OCI-LY3 (cell line): Measurements from ENCODE around the gene AUTS2.

Source experiments
- H2AFZ ChIP-seq: fragments of 200-600, 300-600 bp; shearing (Covaris generic); 2 replicates; pipeline ENCODE4 v1.6.0; 2014; ENCODE audit warnings: antibody characterized with exemption, low read depth, low read length
- H3K27ac ChIP-seq: fragments of 200-600, 300-600 bp; sonication (generic); 2 replicates; pipeline ENCODE4 v1.5.1; 2014; ENCODE audit warnings: mild to moderate bottlenecking, low read length, moderate library complexity, mixed read lengths
- H3K27me3 ChIP-seq: fragments of 200-600, 300-600 bp; sonication (generic); 2 replicates; pipeline ENCODE4 v1.6.1; 2014; ENCODE audit warnings: low read depth, low read length, mixed read lengths
- H3K36me3 ChIP-seq: fragments of 200-600, 300-600 bp; sonication (generic); replicated peaks from 2 replicates; pipeline ENCODE3; 2014; ENCODE audit warnings: low read depth, low read length, mixed read lengths
- H3K4me1 ChIP-seq: fragments of 300-600, 200-600 bp; sonication (generic); 2 replicates; pipeline ENCODE4 v1.6.1; 2014; ENCODE audit warnings: low read length, mixed read lengths
- H3K4me2 ChIP-seq: fragments of 200-600, 300-600 bp; sonication (generic); 2 replicates; pipeline ENCODE4 v1.6.1; 2014; ENCODE audit warnings: low read length, mixed read lengths
- H3K4me3 ChIP-seq: fragments of 300-600, 200-600 bp; sonication (generic); 2 replicates; pipeline ENCODE4 v1.5.1; 2014; ENCODE audit warnings: antibody characterized with exemption, mild to moderate bottlenecking, low read length, moderate library complexity
- H3K79me2 ChIP-seq: fragments of 300-600, 200-600 bp; shearing (Covaris generic); 2 replicates; pipeline ENCODE4 v1.6.1; 2014; ENCODE audit warnings: mild to moderate bottlenecking, low read length, mixed read lengths
- H3K9ac ChIP-seq: fragments of 300-600, 200-600 bp; shearing (Covaris generic); 2 replicates; pipeline ENCODE4 v1.6.0; 2014; ENCODE audit warnings: mild to moderate bottlenecking, low read length, moderate library complexity
- H3K9me3 ChIP-seq: fragments of 200-600, 300-600 bp; shearing (Covaris generic); 2 replicates; pipeline ENCODE4 v1.6.1; 2014; ENCODE audit warnings: low read length, mixed read lengths; ENCODE audit not compliant: insufficient read depth
- H4K20me1 ChIP-seq: fragments of 200-600, 300-600 bp; sonication (generic); 2 replicates; pipeline ENCODE4 v1.6.1; 2016; ENCODE audit warnings: low read length, mixed read lengths; ENCODE audit not compliant: insufficient read depth
- CTCF ChIP-seq: fragments of 200-600, 300-600 bp; sonication (generic); IDR thresholded peaks from 2 replicates; pipeline ENCODE4 v1.5.1; 2014; ENCODE audit warnings: antibody characterized with exemption, low read length, low read depth
- EZH2phosphoT487 ChIP-seq: fragments of 200-600 bp; shearing (Covaris generic); IDR thresholded peaks from 2 replicates; pipeline ENCODE4 v1.6.1; 2018; ENCODE audit warnings: antibody characterized with exemption, mixed run types, low read depth

Gene AUTS2

GRCh38 chr7:69739931-69740431 is 141.7 kb downstream of the AUTS2 start:
- Histone ChIP-seq H2AFZ (no peak overlapping the region), H4K20me1 (peaks cover 6% of the 10 kb centered on the region), H3K36me3 (no peaks in the 10 kb centered on the region), H3K4me2 (peak overlapping the region; percentile 51), H3K4me3 (0 out of 2 replicates have a peak overlapping the region, but pooled peaks have one; percentile 19), H3K27me3 (peaks cover 46% of the 10 kb centered on the region), H3K79me2 (no peaks in the 10 kb centered on the region), H3K4me1 (peaks cover 27% of the 10 kb centered on the region), H3K9me3 (no peaks in the 10 kb centered on the region), H3K9ac (no peak overlapping the region), H3K27ac (no peak overlapping the region)
- TF ChIP-seq CTCF (no peak), EZH2phosphoT487 (no peak)

GRCh38 chr7:69742237-69742636 is 144.0 kb downstream of the AUTS2 start:
- H4K20me1 ChIP-seq, result peaks cover 6% of the 10 kb centered on the region
- TF ChIP-seq EZH2phosphoT487, result no peak
- TF ChIP-seq CTCF, result no peak
- no peak overlapping the region for H3K9ac ChIP-seq
- no peak overlapping the region for H2AFZ ChIP-seq
- no peak overlapping the region for H3K4me2 ChIP-seq
- no peak overlapping the region for H3K27ac ChIP-seq
- no peaks in the 10 kb centered on the region for H3K79me2 ChIP-seq
- H3K27me3 ChIP-seq, result peaks cover 27% of the 10 kb centered on the region
- no peaks in the 10 kb centered on the region for H3K36me3 ChIP-seq
- no peak overlapping the region for H3K4me3 ChIP-seq
- H3K4me1 ChIP-seq, result peaks cover 27% of the 10 kb centered on the region
- no peaks in the 10 kb centered on the region for H3K9me3 ChIP-seq

GRCh38 chr7:69743436-69743835 is 145.2 kb downstream of the AUTS2 start:
- Histone ChIP-seq H3K27me3 (peaks cover 19% of the 10 kb centered on the region), H3K79me2 (no peaks in the 10 kb centered on the region), H3K36me3 (no peaks in the 10 kb centered on the region), H3K4me1 (peaks cover 18% of the 10 kb centered on the region), H3K9ac (no peak overlapping the region), H4K20me1 (peaks cover 4% of the 10 kb centered on the region; the same call in 1 of the 2 replicates), H2AFZ (no peak overlapping the region), H3K4me2 (no peak overlapping the region), H3K9me3 (no peaks in the 10 kb centered on the region), H3K27ac (no peak overlapping the region), H3K4me3 (no peak overlapping the region)
- TF ChIP-seq CTCF, result no peak

GRCh38 chr7:69744026-69744425 is 145.8 kb downstream of the AUTS2 start:
- no peak overlapping the region for H3K9ac ChIP-seq
- H3K27me3 ChIP-seq, result peaks cover 19% of the 10 kb centered on the region
- no peak overlapping the region for H3K4me3 ChIP-seq
- peaks cover 13% of the 10 kb centered on the region for H3K4me1 ChIP-seq
- no peak for TF ChIP-seq CTCF
- TF ChIP-seq EZH2phosphoT487, result no peak
- H3K36me3 ChIP-seq, result no peaks in the 10 kb centered on the region
- no peaks in the 10 kb centered on the region for H4K20me1 ChIP-seq
- no peak overlapping the region for H3K27ac ChIP-seq
- no peaks in the 10 kb centered on the region for H3K79me2 ChIP-seq
- H3K9me3 ChIP-seq, result no peaks in the 10 kb centered on the region
- no peak overlapping the region for H3K4me2 ChIP-seq
- no peak overlapping the region for H2AFZ ChIP-seq
